ENCODE measurements around the gene PXDN.

- TF ChIP-seq ZFP3 (CRISPR knock-in tag; IDR thresholded peaks at IDR 0.05) = no peak
- TF ChIP-seq ESRRG (CRISPR knock-in tag; IDR thresholded peaks at IDR 0.05) = no peak
- TF ChIP-seq BACH2 (CRISPR knock-in tag; IDR thresholded peaks at IDR 0.05; ENCODE audit: borderline replicate concordance) = no peak
- no peak for TF ChIP-seq GLIS3 (CRISPR knock-in tag; IDR thresholded peaks at IDR 0.05)
These were observed 38.2 kb upstream of the PXDN start for GRCh38 chr2:1782514-1782913.
